CD4-positive, alpha-beta T cell treated with Interleukin-1 beta for 1 hour (primary cell): ENCODE results near the gene SPPL2B.
"Not testable (repeated sequence)": the region's sequence is repeated elsewhere in the genome, so short reads cannot be mapped to it uniquely, and the experiment has no call there.

Source experiments
- DNase-seq, 2 donors: peaks; one replicate each; pipeline ENCODE4 v3.0.0-alpha.2; 2020 to 2022

The SPPL2B gene

GRCh38 chr19:2338751-2339643, 10.5 kb downstream of the SPPL2B start:
- no peak for DNase-seq

GRCh38 chr19:2339644-2340310, 11.3 kb downstream of the SPPL2B start:
- DNase-seq = no peak

GRCh38 chr19:2340496-2341243, 12.2 kb downstream of the SPPL2B start:
- DNase-seq = no peak

GRCh38 chr19:2341244-2341751, 12.8 kb downstream of the SPPL2B start:
- no peak for DNase-seq

- DNase-seq = no peak
These were observed 13.5 kb downstream of the SPPL2B start for GRCh38 chr19:2341982-2342381.

- DNase-seq = no peak
These were observed 14.3 kb downstream of the SPPL2B start for GRCh38 chr19:2342656-2343288.

- DNase-seq = no peak
These were observed 15.0 kb downstream of the SPPL2B start for GRCh38 chr19:2343289-2343982.

GRCh38 chr19:2344381-2344870, 15.9 kb downstream of the SPPL2B start:
- no peak for DNase-seq

- no peak for DNase-seq
These were observed 16.6 kb downstream of the SPPL2B start for GRCh38 chr19:2345076-2345475.

GRCh38 chr19:2345794-2346663, 17.5 kb downstream of the SPPL2B start:
- DNase-seq = no peak

- DNase-seq = not testable (repeated sequence)
These were observed 21.3 kb downstream of the SPPL2B start for GRCh38 chr19:2349818-2350217.

GRCh38 chr19:2350656-2351055, 22.2 kb downstream of the SPPL2B start:
- no peak for DNase-seq

GRCh38 chr19:2351591-2351990, 23.1 kb downstream of the SPPL2B start:
- DNase-seq = no peak

GRCh38 chr19:2352121-2352520, 23.6 kb downstream of the SPPL2B start:
- no peak for DNase-seq

- DNase-seq = no peak
These were observed 24.8 kb downstream of the SPPL2B start for GRCh38 chr19:2353159-2353886.

GRCh38 chr19:2353887-2354592, 25.6 kb downstream of the SPPL2B start:
- no peak for DNase-seq

- no peak for DNase-seq
These were observed 26.2 kb downstream of the SPPL2B start for GRCh38 chr19:2354670-2355069.

GRCh38 chr19:2355168-2356035, 26.9 kb downstream of the SPPL2B start:
- DNase-seq = no peak
